GM21381 (cell line): Measurements from ENCODE around the gene NAV3.
"Not testable (repeated sequence)": the region's sequence is repeated elsewhere in the genome, so short reads cannot be mapped to it uniquely, and the experiment has no call there.

Experiments used
- ATAC-seq: cut with Tn5 transposase; IDR thresholded peaks from one replicate; pipeline ENCODE4 v1.9.1; 2021; ENCODE audit warnings: mild to moderate bottlenecking, moderate library complexity; ENCODE audit not compliant: unreplicated experiment

The NAV3 gene

DNA sequence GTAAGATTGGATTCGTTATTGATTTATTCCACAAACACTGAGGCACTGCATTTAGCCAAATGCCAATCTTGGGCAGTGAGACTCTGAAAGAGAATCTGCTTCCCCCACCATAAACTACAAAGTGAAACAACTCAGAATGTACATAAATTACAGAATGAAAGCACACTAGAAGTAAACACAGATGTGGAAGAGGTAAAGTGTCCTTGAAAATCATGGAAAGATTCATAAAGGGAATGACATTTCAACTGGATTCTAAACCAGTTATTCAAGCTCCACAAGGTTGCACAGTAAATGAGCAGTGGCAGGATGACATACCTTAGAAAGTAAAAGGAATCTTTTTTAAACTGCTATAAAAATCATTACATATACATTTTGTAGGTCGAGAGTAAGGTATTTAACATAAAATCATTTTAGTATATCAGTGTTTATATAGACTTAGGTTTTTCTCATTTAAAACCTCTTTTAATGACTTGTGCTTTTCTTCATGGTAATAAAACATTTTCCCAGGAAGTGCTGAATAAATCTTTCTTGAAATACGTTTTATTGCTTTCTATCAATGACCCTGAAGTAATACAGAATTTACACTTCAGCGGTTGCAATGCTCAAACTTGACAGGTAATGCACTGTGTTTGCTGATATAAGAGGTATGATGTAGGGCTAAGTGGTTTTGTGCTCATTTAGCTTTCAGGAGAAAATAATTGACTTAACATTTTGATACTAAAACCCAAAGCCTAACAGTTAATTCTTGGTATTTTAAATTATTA, 270.6 kb downstream of the NAV3 start:
- ATAC-seq = no peak

DNA sequence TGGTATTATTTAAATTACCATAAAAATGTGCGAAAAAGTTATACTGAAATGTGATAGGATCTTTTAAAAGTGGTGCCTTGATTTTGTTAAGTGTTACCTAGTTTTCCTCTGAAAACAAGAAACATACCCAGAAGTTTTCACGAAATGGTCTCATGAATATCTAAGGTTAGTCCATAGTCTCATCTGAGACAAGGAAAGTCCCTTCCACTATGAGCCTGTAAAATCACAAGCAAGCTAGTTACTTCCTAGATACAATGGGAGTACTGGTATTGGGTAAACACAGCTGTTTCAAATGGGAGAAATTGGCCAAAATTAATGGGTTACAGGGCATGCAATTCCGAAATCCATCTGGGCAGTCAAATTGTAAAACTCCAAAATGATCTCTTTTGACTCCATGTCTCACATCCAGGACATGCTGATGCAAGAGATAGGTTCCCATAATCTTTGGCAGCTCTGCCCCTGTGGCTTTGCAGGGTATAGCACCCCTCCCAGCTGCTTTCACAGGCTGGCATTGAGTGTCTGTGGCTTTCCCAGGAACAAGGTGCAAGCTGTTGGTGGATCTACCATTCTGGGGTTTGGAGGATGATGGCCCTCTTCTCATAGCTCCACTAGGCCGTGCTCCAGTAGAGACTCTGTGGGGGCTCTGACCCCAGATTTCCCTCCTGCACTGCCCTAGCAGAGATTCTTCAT, 271.4 kb downstream of the NAV3 start:
- no peak for ATAC-seq

- not testable (repeated sequence) for ATAC-seq
These were observed 272.1 kb downstream of the NAV3 start for GRCh38 chr12:78102801-78103200.

GRCh38 chr12:78115889-78116288, 285.2 kb downstream of the NAV3 start:
- ATAC-seq = no peak

GRCh38 chr12:78118036-78118435, 287.3 kb downstream of the NAV3 start:
- ATAC-seq = no peak

DNA sequence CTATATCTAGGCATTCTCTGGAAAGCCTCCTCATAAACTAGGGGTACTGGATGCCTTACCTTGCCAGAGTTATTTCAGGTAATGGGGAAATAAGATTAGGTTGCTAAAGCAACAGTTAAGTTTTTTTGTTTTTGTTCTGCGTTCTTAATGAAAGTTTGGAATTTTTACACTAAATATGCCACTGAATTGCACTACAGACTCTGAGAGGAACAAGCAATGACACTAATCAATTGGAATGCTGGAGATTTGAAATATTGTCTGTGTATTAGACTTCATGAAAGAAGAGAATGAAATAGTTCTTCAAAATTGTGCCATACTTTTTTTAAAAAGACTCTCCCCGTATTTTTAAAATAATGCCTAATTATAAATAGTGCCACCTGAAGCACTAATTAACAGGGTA, 287.8 kb downstream of the NAV3 start:
- ATAC-seq = no peak

- ATAC-seq = no peak
These were observed 288.7 kb downstream of the NAV3 start for GRCh38 chr12:78119351-78119918.

GRCh38 chr12:78120306-78120705, 289.6 kb downstream of the NAV3 start:
- no peak for ATAC-seq

GRCh38 chr12:78120866-78121560, 290.3 kb downstream of the NAV3 start:
- ATAC-seq = no peak

DNA sequence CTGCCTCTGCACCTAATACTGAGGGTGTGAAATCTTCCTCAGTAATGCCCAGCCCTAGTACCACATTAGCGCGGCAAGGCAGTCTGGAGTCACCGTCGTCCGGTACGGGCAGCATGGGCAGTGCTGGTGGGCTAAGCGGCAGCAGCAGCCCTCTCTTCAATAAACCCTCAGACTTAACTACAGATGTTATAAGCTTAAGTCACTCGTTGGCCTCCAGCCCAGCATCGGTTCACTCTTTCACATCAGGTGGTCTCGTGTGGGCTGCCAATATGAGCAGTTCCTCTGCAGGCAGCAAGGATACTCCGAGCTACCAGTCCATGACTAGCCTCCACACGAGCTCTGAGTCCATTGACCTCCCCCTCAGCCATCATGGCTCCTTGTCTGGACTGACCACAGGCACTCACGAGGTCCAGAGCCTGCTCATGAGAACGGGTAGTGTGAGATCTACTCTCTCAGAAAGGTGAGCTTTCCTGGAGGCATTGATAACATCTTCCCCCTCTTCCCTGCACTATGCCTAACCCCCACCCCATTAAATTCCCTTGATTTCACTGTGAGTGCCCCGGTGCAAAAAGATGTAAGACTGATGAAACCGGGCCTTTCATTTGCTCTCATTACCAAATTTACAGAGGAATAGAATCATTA, 291.4 kb downstream of the NAV3 start:
- no peak for ATAC-seq

DNA sequence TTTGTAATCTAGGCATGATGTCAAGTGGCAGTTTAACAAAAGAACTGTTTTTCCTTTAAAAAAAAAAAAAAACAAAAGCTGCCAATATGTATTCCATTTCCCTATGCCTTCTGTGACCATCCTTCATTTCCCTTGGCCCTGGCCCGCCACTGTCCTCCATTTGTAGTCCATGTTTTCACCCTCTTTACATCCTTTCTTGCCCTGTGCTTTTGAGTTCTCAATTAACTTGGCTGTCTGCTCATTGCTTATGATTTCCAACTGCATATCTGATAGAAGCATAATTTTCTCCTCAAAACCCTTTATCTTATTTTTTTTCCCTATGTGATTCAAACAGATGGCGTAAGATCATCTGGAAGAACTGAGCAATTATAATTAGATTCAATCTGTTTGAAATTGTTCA, 297.5 kb downstream of the NAV3 start:
- no peak for ATAC-seq

DNA sequence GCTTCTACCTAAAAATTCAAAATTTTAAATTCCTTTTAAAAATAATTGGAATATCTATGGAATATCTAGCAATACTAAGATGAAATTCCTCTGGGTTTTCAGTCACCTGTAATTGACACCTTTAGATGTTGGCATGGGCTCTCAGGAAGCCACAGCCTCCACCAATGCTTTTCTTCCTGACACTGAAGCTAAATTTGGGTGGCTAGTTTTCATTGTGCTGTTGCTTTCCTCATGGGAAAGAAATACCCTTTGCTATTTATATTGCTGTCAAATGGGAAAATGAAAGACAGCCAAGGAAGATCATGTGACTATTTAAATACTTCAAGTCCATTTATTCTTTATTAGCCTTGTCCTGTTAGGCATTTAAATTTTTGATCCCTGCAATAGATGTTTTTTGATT, 313.0 kb downstream of the NAV3 start:
- no peak for ATAC-seq

- no peak for ATAC-seq
These were observed 314.7 kb downstream of the NAV3 start for GRCh38 chr12:78145398-78145797.

DNA sequence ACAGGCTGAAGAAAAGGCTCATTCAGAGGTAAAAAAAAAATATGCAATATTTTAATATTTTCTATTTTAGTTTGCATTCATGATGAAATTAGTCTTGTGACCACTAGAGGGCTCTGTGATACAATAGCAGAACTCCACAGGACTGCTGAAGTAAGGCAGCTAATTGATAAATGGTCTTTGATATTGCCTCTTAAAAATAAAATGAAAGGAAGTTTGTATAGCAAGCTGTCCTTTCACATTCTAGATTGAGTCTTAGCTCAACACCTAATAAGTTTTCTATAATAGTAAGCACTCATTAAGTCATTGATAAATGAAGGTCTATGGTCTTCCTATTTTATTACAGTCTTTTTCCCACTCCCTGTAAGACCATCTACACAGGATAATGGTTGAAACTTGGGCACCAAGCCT, 315.7 kb downstream of the NAV3 start:
- ATAC-seq = no peak

DNA sequence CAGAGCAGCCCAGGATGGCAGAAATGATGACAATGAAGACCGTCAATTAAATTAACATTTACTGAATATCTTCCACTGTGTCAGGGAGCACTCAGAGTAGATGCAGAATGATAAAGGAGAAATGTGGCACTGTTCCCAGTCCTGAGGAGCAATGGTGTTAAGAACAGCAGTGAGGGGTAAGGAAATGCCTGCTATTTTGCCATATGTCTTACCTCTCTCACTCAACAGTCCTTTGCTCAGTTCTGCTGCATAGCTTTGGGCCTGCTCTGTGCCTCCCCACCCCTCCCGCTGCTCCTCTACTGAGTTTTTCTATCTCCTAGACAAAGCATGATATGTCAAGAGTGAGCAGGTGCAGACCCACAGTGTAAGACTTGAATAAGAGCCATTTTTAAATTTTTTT, 318.8 kb downstream of the NAV3 start:
- no peak for ATAC-seq

DNA sequence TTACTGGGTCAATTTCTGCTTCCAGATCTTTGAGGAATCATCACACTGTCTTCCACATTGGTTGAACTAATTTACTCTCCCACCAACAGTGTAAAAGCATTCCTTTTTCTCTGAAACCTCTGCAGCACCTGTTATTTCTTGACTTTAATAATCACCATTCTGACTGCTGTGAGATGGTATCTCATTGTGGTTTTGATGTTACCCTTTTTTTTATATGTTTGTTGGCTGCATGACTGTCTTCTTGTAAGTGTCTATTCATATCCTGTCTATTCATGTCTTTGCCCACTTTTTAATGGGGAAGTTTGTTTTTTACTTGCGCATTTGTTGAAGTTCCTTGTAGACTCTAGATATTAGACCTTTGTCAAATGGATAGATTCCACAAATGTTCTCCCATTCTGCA, 324.9 kb downstream of the NAV3 start:
- no peak for ATAC-seq

- ATAC-seq = no peak
These were observed 326.1 kb downstream of the NAV3 start for GRCh38 chr12:78156751-78157150.

- no peak for ATAC-seq
These were observed 326.5 kb downstream of the NAV3 start for GRCh38 chr12:78157199-78157598.

DNA sequence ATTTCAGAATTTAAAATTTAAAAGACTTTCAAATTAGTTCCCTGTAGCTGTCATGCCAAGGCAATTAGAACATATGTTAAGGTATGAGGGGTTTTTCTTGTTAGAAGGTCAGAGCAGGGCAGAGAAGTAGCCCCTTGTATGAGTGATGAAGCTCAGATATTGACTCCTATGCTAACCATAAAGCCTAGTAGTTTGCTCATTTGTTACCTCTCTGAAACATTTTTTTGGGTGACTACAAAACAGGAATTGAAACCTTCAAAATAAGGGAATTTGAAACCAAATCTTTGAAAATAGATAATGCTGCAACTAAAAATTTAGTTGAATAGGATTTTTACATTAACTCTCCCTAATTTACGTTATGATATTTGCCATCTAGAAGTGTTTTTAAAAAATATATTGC, 333.5 kb downstream of the NAV3 start:
- ATAC-seq = no peak

- no peak for ATAC-seq
These were observed 336.8 kb downstream of the NAV3 start for GRCh38 chr12:78167510-78167909.

DNA sequence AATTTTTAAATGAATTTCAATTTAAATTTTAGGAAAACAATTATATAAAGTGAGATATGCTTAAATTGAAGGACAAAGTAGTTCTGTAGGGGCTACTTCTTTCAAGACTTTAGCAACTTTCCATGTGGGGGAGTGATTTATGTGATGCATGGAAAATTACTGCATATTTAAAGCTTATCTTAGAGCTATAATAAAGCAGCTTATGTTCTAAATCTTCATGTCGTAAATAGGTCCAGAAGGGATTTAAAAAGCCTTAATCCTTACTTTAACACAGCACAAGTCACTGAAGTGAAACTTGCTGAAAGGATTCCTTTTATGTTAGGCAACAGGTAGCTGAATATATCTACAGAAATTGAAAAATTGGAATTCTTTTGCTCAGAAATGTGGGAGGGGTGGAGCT, 340.4 kb downstream of the NAV3 start:
- no peak for ATAC-seq
